ENCODE data around the gene COL18A1. TPM values are rescaled to one million over a fixed set of nuclear protein-coding genes. Genes with fewer than 3 reads are reported as not detected.

COL18A1 gene
- total and polyA plus RNA-seq, 9 of the 15 experiments (the other 6 are each of a cell fraction or from before 2014, with no cell fraction given), result 0.14 to 16.4 (median 2.0) TPM

DNA sequence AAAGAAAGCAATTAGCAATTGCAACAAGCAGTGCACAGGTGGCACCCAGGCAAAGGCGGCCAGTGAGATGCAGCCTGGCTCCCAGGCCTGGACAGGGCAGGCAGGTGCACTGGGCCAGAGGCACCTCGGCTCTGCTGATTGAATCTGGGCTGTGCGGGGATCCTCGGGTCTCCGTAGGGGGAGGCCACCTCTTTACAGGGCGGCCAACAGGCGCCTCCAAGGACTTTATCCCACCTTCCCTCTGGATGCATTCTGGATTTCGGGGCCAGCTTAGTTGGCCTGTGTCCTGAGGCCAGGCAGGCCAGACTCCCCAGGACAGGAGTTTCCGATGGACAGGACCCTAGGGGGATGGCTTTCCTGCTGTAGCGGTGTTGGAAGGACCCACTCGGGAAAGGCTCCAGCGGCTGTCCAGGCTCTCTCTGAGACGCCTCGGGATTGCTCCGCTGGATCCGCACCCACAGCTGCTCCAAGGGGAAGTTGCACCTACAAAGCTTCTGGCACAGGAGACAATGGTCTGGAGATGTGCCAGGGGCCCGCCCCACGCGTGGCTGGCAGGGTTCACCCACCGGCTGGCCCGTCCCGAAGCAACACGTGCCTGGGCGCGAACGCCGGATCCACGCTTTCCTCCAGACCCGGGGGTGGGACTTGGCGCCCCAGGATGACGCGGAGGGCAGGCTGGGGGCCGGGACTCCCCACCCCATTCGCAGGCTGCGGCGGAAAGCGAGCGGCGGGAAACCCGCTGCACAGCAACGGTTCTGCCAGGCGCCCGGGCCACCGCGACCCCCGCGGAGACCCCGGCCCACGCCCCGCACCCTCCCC lies 136.5 kb downstream of the COL18A1 start (continued):
- TF ChIP-seq, protein P1, sequence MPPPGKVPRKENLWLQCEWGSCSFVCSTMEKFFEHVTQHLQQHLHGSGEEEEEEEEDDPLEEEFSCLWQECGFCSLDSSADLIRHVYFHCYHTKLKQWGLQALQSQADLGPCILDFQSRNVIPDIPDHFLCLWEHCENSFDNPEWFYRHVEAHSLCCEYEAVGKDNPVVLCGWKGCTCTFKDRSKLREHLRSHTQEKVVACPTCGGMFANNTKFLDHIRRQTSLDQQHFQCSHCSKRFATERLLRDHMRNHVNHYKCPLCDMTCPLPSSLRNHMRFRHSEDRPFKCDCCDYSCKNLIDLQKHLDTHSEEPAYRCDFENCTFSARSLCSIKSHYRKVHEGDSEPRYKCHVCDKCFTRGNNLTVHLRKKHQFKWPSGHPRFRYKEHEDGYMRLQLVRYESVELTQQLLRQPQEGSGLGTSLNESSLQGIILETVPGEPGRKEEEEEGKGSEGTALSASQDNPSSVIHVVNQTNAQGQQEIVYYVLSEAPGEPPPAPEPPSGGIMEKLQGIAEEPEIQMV (tag; conservative IDR thresholded peaks at IDR 0.05; ENCODE audit: low read depth), result no peak
- TF ChIP-seq GABPB1 (CRISPR knock-in tag; IDR thresholded peaks at IDR 0.05) (peak; percentile 73; the same call in 1 of the 2 replicates), TBP (optimal IDR thresholded peaks at IDR 0.05; ENCODE audit: low read depth, low read length) (peak; percentile 36), CREB1 (IDR thresholded peaks at IDR 0.05) (peak; percentile 96), CREB1 (CRISPR knock-in tag; IDR thresholded peaks at IDR 0.05) (peak; percentile 93), ZBTB1 (CRISPR knock-in tag; IDR thresholded peaks at IDR 0.05; ENCODE audit: borderline replicate concordance, low read depth) (no peak), SNIP1 (IDR thresholded peaks at IDR 0.05; ENCODE audit: low read depth) (no peak), FIP1L1 (IDR thresholded peaks at IDR 0.05; ENCODE audit: low read depth, low read length, poor library complexity, severe bottlenecking) (no peak), COPS2 (conservative IDR thresholded peaks at IDR 0.05) (no peak), YY1 (IDR thresholded peaks at IDR 0.05; ENCODE audit: borderline replicate concordance in 1 of 3, control insufficient read depth in 1 of 3, extremely low read depth in 1 of 3, insufficient read depth in 3 of 3, insufficient read length in 1 of 3, insufficient replicate concordance in 2 of 3, low read depth in 1 of 3, low read length in 2 of 3) (peak in 2 of 3 experiments; percentile 11 to 53), KDM2B (CRISPR knock-in tag; IDR thresholded peaks at IDR 0.05) (peak; percentile 45; the same call in 1 of the 2 replicates), FOXP1 (CRISPR knock-in tag; IDR thresholded peaks at IDR 0.05) (no peak), ADNP (tag; IDR thresholded peaks at IDR 0.05) (no peak), ETS2 (tag; IDR thresholded peaks at IDR 0.05; ENCODE audit: borderline replicate concordance, poor library complexity, severe bottlenecking) (no peak), ZNF133 (CRISPR knock-in tag; IDR thresholded peaks at IDR 0.05) (no peak), EP300 (IDR thresholded peaks at IDR 0.05; ENCODE audit: low read length) (no peak), ZEB2 (IDR thresholded peaks at IDR 0.05) (no peak), XRCC5 (IDR thresholded peaks at IDR 0.05; ENCODE audit: low read depth, low read length) (0 out of 2 replicates have a peak, but pooled peaks have one; percentile 29), SIX5 (IDR thresholded peaks at IDR 0.05; ENCODE audit: borderline replicate concordance in 1 of 2, insufficient read depth in 1 of 2, low read depth in 1 of 2, low read length in 2 of 2) (0 out of 4 replicates have a peak, but pooled peaks of 1 of the 2 experiments have one; percentile 2), RBM25 (IDR thresholded peaks at IDR 0.05; ENCODE audit: low read depth, low read length, severe bottlenecking) (no peak), NEUROD1 (IDR thresholded peaks at IDR 0.05; ENCODE audit: borderline replicate concordance, low read depth, low read length, partially characterized antibody) (peak; percentile 66)
- TF ChIP-seq, protein P2, sequence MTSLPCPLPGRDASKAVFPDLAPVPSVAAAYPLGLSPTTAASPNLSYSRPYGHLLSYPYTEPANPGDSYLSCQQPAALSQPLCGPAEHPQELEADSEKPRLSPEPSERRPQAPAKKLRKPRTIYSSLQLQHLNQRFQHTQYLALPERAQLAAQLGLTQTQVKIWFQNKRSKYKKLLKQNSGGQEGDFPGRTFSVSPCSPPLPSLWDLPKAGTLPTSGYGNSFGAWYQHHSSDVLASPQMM (CRISPR knock-in tag; IDR thresholded peaks at IDR 0.05), result no peak
- TF ChIP-seq, protein P3, sequence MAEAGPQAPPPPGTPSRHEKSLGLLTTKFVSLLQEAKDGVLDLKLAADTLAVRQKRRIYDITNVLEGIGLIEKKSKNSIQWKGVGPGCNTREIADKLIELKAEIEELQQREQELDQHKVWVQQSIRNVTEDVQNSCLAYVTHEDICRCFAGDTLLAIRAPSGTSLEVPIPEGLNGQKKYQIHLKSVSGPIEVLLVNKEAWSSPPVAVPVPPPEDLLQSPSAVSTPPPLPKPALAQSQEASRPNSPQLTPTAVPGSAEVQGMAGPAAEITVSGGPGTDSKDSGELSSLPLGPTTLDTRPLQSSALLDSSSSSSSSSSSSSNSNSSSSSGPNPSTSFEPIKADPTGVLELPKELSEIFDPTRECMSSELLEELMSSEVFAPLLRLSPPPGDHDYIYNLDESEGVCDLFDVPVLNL (CRISPR knock-in tag; IDR thresholded peaks at IDR 0.05; ENCODE audit: low read depth), result no peak
- TF ChIP-seq, protein P4, sequence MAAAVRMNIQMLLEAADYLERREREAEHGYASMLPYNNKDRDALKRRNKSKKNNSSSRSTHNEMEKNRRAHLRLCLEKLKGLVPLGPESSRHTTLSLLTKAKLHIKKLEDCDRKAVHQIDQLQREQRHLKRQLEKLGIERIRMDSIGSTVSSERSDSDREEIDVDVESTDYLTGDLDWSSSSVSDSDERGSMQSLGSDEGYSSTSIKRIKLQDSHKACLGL (CRISPR knock-in tag; IDR thresholded peaks at IDR 0.05; ENCODE audit: borderline replicate concordance, poor library complexity, severe bottlenecking), result peak; percentile 97
